Hematopoietic multipotent progenitor cell treated with erythropoietin and hydrocortisone succinate and interleukin-3 and kit ligand, for 6 days (in vitro differentiated cells): Measurements from ENCODE around the gene PTPRN2.

ENCODE experiments used
- DNase-seq: peaks from one replicate; pipeline ENCODE4 v3.0.0-alpha.2; 2015

PTPRN2 gene

GRCh38 chr7:158576050-158576762 lies 11.4 kb downstream of the PTPRN2 start:
- no peak for DNase-seq

- DNase-seq: no peak
These were observed 13.2 kb downstream of the PTPRN2 start for GRCh38 chr7:158574308-158575036.

GRCh38 chr7:158573310-158573709 lies 14.3 kb downstream of the PTPRN2 start:
- no peak for DNase-seq

- no peak for DNase-seq
These were observed 15.4 kb downstream of the PTPRN2 start for GRCh38 chr7:158572000-158572828.

GRCh38 chr7:158570449-158571170 lies 17.0 kb downstream of the PTPRN2 start:
- DNase-seq: no peak

- DNase-seq: no peak
These were observed 17.7 kb downstream of the PTPRN2 start for GRCh38 chr7:158569858-158570323.

GRCh38 chr7:158568974-158569857 lies 18.4 kb downstream of the PTPRN2 start:
- no peak for DNase-seq

- DNase-seq: no peak
These were observed 20.4 kb downstream of the PTPRN2 start for GRCh38 chr7:158567153-158567603.

- no peak for DNase-seq
These were observed 23.0 kb downstream of the PTPRN2 start for GRCh38 chr7:158564663-158565035.

- DNase-seq: no peak
These were observed 23.5 kb downstream of the PTPRN2 start for GRCh38 chr7:158563911-158564662.

- DNase-seq: no peak
These were observed 24.6 kb downstream of the PTPRN2 start for GRCh38 chr7:158563051-158563450.

GRCh38 chr7:158562517-158562916 lies 25.1 kb downstream of the PTPRN2 start:
- DNase-seq: no peak

GRCh38 chr7:158561659-158562058 lies 26.0 kb downstream of the PTPRN2 start:
- no peak for DNase-seq

GRCh38 chr7:158560386-158560785 lies 27.2 kb downstream of the PTPRN2 start:
- no peak for DNase-seq

- DNase-seq: peak; percentile 8
These were observed 28.3 kb downstream of the PTPRN2 start for GRCh38 chr7:158559356-158559755.

- no peak for DNase-seq
These were observed 28.8 kb downstream of the PTPRN2 start for GRCh38 chr7:158558816-158559215.

GRCh38 chr7:158557441-158557755 lies 30.2 kb downstream of the PTPRN2 start:
- DNase-seq: no peak

- no peak for DNase-seq
These were observed 30.7 kb downstream of the PTPRN2 start for GRCh38 chr7:158556721-158557440.

- no peak for DNase-seq
These were observed 32.5 kb downstream of the PTPRN2 start for GRCh38 chr7:158555034-158555520.

GRCh38 chr7:158550886-158551452 lies 36.7 kb downstream of the PTPRN2 start:
- peak; percentile 5 for DNase-seq
